Esophagus squamous epithelium (tissue), 5 donors: Measurements from ENCODE around the gene RBM28. TPM values are rescaled to one million over a fixed set of nuclear protein-coding genes. Genes with fewer than 3 reads are reported as not detected.

ENCODE experiments used
- DNase-seq: peaks from one replicate; lab custom pipeline; 2025; lab: John Stamatoyannopoulos, UW
- H3K27ac ChIP-seq, 4 donors: fragments of 200-600 bp; sonication (generic); one replicate each; pipeline ENCODE4 v1.5.1; 2016 to 2019; ENCODE audit warnings: mild to moderate bottlenecking in 1 of 4
- H3K27me3 ChIP-seq, 4 donors: fragments of 200-600 bp; sonication (generic); 1 replicate in 3 of 4; 2 replicates in 1 of 4; pipeline versions ENCODE4 v1.5.1 to v1.6.0; 2017 to 2021; ENCODE audit warnings: antibody characterized with exemption in 1 of 4
- H3K36me3 ChIP-seq, 3 donors: fragments of 200-600 bp; sonication (generic); one replicate each; pipeline ENCODE4 v1.5.1; 2016 to 2019
- H3K4me1 ChIP-seq, 3 donors: fragments of 200-600 bp; sonication (generic); one replicate each; pipeline ENCODE4 v1.5.1; 2017 to 2019
- H3K4me3 ChIP-seq, 4 donors: fragments of 200-600 bp; sonication (generic); 1 replicate in 3 of 4; 2 replicates in 1 of 4; pipeline ENCODE4 v1.5.1; 2016 to 2019; ENCODE audit warnings: mild to moderate bottlenecking in 2 of 4, moderate library complexity in 1 of 4
- H3K9me3 ChIP-seq, 3 donors: fragments of 200-600 bp; sonication (generic); one replicate each; pipeline ENCODE4 v1.5.1; 2016 to 2019
- POLR2A ChIP-seq, 4 donors: fragments of 450-650 bp; IDR thresholded peaks; one replicate each; pipeline ENCODE4 v1.6.1; 2017; ENCODE audit warnings: antibody characterized with exemption in 4 of 4, mild to moderate bottlenecking in 4 of 4, moderate library complexity in 3 of 4
- WGBS, 2 donors: methylation state at CpG; one replicate each; pipeline ENCODE4 v1.1.5; 2018; 5-methylcytosine and 5-hydroxymethylcytosine counted together
- intact Hi-C: fragments of 100-400 bp; cut with DNase I; formaldehyde crosslinking; loops from one replicate; pipeline ENCODE4 v1.15.0; 2022
- total RNA-seq, 4 donors: library from RNA; depleted of rRNA; stranded (reverse); fragments of >200 nt; gene quantifications; one replicate each; pipeline ENCODE4 v1.1.0, GENCODE V29; 2016
- TF ChIP-seq, protein P1 (sequence below), 6 experiments: fragments of 450-650 bp in 4 of 6; fragments of 200-600 bp in 2 of 6; sonication (generic) in 2 of 6; IDR thresholded peaks; one replicate each; pipeline ENCODE4 v1.5.1; 2016 to 2019; ENCODE audit warnings: antibody characterized with exemption in 6 of 6, mild to moderate bottlenecking in 4 of 6, moderate library complexity in 4 of 6
- donor health status: DM: yes; HTN: yes; CAD: no.

Gene RBM28
- total RNA-seq, 4 donors from 2014 or later = 12.9 to 28.8 (median 18.7) TPM

DNA sequence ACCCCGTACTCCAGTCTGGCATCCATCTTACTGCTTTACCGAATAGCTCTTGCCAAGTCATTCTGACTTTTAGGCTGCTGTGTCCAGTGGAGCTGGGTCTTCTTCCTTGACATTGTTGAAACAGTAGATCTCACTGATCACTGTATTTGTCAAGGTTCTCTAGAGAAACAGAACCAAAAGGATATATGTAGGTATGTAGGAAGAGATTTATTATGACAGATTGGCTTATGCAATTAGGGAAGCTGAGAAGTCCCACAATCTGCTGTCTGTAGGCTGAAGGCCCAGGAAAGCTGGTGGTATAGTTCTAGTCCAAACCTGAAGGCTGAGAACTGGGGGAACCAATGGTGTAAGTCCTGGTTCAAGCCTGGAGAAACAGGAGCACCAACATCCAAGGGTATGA is 29.9 kb upstream of the RBM28 start:
- H3K27me3 ChIP-seq = no peaks in the 10 kb centered on the region
- WGBS, 2 donors = 71 to 78% methylated on average over 2 of the region's 2 CpGs

DNA sequence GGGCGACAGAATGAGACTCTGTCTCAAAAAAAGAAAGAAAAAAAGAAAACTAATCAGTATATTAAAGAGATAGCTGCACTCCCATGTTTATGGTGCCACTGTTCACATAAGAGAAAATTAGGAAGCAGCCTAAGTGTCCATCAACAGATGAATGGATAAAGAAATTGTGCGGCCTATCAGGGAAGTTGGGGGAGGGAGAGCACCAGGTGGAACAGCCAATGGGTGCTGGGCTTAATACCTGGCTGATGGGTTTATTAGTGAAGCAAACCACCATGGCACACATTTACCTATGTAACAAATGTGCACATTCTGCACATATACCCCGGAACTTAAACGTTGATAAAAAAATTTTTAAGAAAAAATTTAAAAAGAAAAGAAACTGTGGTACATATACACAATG is 26.8 kb upstream of the RBM28 start:
- H3K27me3 ChIP-seq = peaks cover 0 to 10% (median 0%) of the 10 kb centered on the region in 4 donors
- no peak overlapping the region for H3K27ac ChIP-seq
- no peaks in the 10 kb centered on the region for H3K9me3 ChIP-seq
- DNase-seq = no peak
- TF ChIP-seq POLR2A (IDR thresholded peaks at IDR 0.05) = no peak
- TF ChIP-seq, protein P1, sequence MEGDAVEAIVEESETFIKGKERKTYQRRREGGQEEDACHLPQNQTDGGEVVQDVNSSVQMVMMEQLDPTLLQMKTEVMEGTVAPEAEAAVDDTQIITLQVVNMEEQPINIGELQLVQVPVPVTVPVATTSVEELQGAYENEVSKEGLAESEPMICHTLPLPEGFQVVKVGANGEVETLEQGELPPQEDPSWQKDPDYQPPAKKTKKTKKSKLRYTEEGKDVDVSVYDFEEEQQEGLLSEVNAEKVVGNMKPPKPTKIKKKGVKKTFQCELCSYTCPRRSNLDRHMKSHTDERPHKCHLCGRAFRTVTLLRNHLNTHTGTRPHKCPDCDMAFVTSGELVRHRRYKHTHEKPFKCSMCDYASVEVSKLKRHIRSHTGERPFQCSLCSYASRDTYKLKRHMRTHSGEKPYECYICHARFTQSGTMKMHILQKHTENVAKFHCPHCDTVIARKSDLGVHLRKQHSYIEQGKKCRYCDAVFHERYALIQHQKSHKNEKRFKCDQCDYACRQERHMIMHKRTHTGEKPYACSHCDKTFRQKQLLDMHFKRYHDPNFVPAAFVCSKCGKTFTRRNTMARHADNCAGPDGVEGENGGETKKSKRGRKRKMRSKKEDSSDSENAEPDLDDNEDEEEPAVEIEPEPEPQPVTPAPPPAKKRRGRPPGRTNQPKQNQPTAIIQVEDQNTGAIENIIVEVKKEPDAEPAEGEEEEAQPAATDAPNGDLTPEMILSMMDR (IDR thresholded peaks at IDR 0.05) = no peak
- peaks cover 0 to 12% (median 8%) of the 10 kb centered on the region in 3 donors for H3K4me1 ChIP-seq
- intact Hi-C loops = no loop called here
- H3K36me3 ChIP-seq = no peaks in the 10 kb centered on the region
- no peak overlapping the region for H3K4me3 ChIP-seq
- 83 to 92% methylated on average over 4 of the region's 4 CpGs for WGBS, 2 donors

More for the DNA sequence above, 29.9 kb upstream of the RBM28 start:
- DNase-seq = no peak
- no peak overlapping the region for H3K4me3 ChIP-seq
- no peak overlapping the region for H3K27ac ChIP-seq
- H3K36me3 ChIP-seq = no peaks in the 10 kb centered on the region
- no peaks in the 10 kb centered on the region for H3K4me1 ChIP-seq
- intact Hi-C loops = no loop called here
- no peaks in the 10 kb centered on the region for H3K9me3 ChIP-seq
- TF ChIP-seq, protein P1 (IDR thresholded peaks at IDR 0.05) = no peak
- TF ChIP-seq POLR2A (IDR thresholded peaks at IDR 0.05) = no peak

DNA sequence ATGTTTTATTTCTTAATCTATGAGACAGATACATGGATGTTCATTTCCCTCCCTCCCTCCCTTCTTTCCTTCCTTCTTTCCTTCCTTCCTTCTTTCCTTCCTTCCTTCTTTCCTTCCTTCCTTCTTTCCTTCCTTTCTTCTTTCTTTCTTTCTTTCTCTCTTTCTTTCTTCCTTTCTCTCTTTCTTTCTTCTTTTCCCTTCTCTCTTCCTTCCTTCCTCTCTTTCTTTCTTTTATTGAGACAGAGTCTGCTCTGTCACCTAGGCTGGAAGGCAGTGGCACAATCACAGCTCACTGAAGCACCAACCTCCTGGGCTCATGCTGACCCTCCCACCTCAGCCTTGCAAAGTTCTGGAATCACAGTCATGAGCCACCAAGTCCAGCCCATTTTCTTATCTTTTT is 23.3 kb upstream of the RBM28 start:
- no peaks in the 10 kb centered on the region for H3K9me3 ChIP-seq
- TF ChIP-seq POLR2A (IDR thresholded peaks at IDR 0.05) = no peak
- TF ChIP-seq, protein P1 (IDR thresholded peaks at IDR 0.05) = no peak
- no peak overlapping the region for H3K27ac ChIP-seq
- H3K4me1 ChIP-seq = peaks cover 5 to 22% (median 8%) of the 10 kb centered on the region in 3 donors
- no peak for DNase-seq
- intact Hi-C loops = no loop called here
- H3K36me3 ChIP-seq = no peaks in the 10 kb centered on the region
- H3K27me3 ChIP-seq = peaks cover 0 to 33% (median 0%) of the 10 kb centered on the region in 4 donors
- no peak overlapping the region for H3K4me3 ChIP-seq

DNA sequence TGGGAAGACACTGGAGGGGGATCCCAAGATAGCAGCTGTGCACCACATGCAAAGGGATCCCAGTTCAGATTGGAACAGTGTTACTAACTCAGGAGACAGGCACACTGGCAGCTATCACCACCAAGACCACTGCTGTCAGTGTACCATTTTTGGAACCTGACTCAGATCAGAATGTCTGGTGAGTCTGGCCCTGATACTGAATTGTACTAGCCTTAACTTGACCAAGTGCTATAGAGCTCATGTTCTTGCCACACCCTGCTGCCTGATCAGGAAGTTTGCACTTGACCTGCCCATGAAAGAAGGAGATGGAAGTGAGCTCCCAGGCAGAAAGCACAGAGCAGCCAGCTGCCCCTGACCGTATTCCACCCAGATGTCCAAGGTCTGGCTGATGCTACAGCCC is 22.6 kb upstream of the RBM28 start:
- TF ChIP-seq POLR2A (IDR thresholded peaks at IDR 0.05) = no peak
- TF ChIP-seq, protein P1 (IDR thresholded peaks at IDR 0.05) = no peak
- H3K9me3 ChIP-seq = no peaks in the 10 kb centered on the region
- DNase-seq = no peak
- no peak overlapping the region for H3K4me3 ChIP-seq
- no peak overlapping the region for H3K27ac ChIP-seq
- H3K4me1 ChIP-seq = peaks cover 8 to 29% (median 10%) of the 10 kb centered on the region in 3 donors
- intact Hi-C loops = no loop called here
- H3K36me3 ChIP-seq = no peaks in the 10 kb centered on the region
- 13 to 40% methylated on average over 1 of the region's 1 CpG for WGBS, 2 donors
- H3K27me3 ChIP-seq = peaks cover 0 to 40% (median 0%) of the 10 kb centered on the region in 4 donors

DNA sequence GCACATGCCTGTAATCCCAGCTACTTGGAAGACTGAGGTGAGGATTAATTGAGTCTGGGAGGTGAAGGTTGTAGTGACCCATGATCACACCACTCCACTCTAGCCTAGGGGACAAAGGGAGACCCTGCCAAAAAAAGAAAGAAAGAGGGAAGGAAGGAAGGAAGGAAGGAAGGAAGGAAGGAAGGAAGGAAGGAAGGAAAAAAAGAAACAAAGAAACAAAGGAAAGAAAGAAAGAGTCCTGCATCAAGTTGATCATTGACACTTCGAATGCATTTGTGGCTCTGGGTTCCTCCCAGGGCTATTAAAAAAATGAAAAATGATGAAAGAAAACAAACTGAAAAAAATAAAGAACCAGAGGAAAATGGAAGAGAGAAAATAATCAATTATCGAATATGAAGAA is 21.7 kb upstream of the RBM28 start:
- TF ChIP-seq, protein P1 (IDR thresholded peaks at IDR 0.05) = no peak
- TF ChIP-seq POLR2A (IDR thresholded peaks at IDR 0.05) = no peak
- intact Hi-C loops = no loop called here
- H3K36me3 ChIP-seq = no peaks in the 10 kb centered on the region
- H3K9me3 ChIP-seq = no peaks in the 10 kb centered on the region
- H3K4me1 ChIP-seq = peaks cover 14 to 38% (median 15%) of the 10 kb centered on the region in 3 donors
- no peak overlapping the region for H3K4me3 ChIP-seq
- 85 to 93% methylated on average over 2 of the region's 2 CpGs for WGBS, 2 donors
- DNase-seq = no peak
- peaks cover 0 to 49% (median 0%) of the 10 kb centered on the region in 4 donors for H3K27me3 ChIP-seq
- no peak overlapping the region for H3K27ac ChIP-seq
